Activated CD4-positive, alpha-beta T cell treated with anti-CD3 and anti-CD28 coated beads for 24 hours (primary cell): ENCODE measurements around the gene PNPLA7.
"Not testable (repeated sequence)": the region's sequence is repeated elsewhere in the genome, so short reads cannot be mapped to it uniquely, and the experiment has no call there.

Experiments used
- DNase-seq, 2 donors: peaks; one replicate each; pipeline ENCODE4 v3.0.0-alpha.2; 2020; ENCODE audit warnings: low read depth in 2 of 2

Gene PNPLA7

GRCh38 chr9:137515338-137515724 is 34.9 kb downstream of the PNPLA7 start:
- no peak for DNase-seq

GRCh38 chr9:137514691-137515337 is 35.4 kb downstream of the PNPLA7 start:
- DNase-seq: no peak

GRCh38 chr9:137513801-137514570 is 36.2 kb downstream of the PNPLA7 start:
- DNase-seq: not testable (repeated sequence)

GRCh38 chr9:137513136-137513535 is 37.1 kb downstream of the PNPLA7 start:
- not testable (repeated sequence) for DNase-seq

- no peak for DNase-seq
Observed at GRCh38 chr9:137511758-137512463, 38.3 kb downstream of the PNPLA7 start.

GRCh38 chr9:137511126-137511525 is 39.1 kb downstream of the PNPLA7 start:
- DNase-seq: not testable (repeated sequence)

GRCh38 chr9:137509198-137509597 is 41.0 kb downstream of the PNPLA7 start:
- DNase-seq: no peak

- DNase-seq: no peak
Observed at GRCh38 chr9:137506702-137507171, 43.5 kb downstream of the PNPLA7 start.

GRCh38 chr9:137506274-137506673 is 43.9 kb downstream of the PNPLA7 start:
- DNase-seq: no peak

GRCh38 chr9:137505421-137506140 is 44.6 kb downstream of the PNPLA7 start:
- DNase-seq: no peak

- no peak for DNase-seq
Observed at GRCh38 chr9:137504432-137504777, 45.8 kb downstream of the PNPLA7 start.

GRCh38 chr9:137502008-137502911 is 47.9 kb downstream of the PNPLA7 start:
- no peak for DNase-seq

- DNase-seq: no peak
Observed at GRCh38 chr9:137501457-137501856, 48.7 kb downstream of the PNPLA7 start.

- no peak for DNase-seq
Observed at GRCh38 chr9:137500666-137501397, 49.4 kb downstream of the PNPLA7 start.

GRCh38 chr9:137499858-137500661 is 50.1 kb downstream of the PNPLA7 start:
- DNase-seq: no peak

- no peak for DNase-seq
Observed at GRCh38 chr9:137499416-137499815, 50.8 kb downstream of the PNPLA7 start.

GRCh38 chr9:137498720-137499150 is 51.5 kb downstream of the PNPLA7 start:
- no peak for DNase-seq

GRCh38 chr9:137497921-137498719 is 52.1 kb downstream of the PNPLA7 start:
- DNase-seq: no peak
